Testis (tissue), 3 donors: ENCODE results near the gene UNC5B. TPM values are rescaled to one million over a fixed set of nuclear protein-coding genes. Genes with fewer than 3 reads are reported as not detected.

Experiments
- DNase-seq: peaks from one replicate; pipeline ENCODE4 v3.0.0-alpha.2; 2019
- H3K27ac ChIP-seq, 2 donors: fragments of 200-600 bp; sonication (generic); one replicate each; pipeline ENCODE4 v1.5.1; 2019
- H3K27me3 ChIP-seq: fragments of 200-600 bp; sonication (generic); one replicate; pipeline ENCODE4 v1.5.1; 2019
- H3K36me3 ChIP-seq: fragments of 200-600 bp; sonication (generic); one replicate; pipeline ENCODE4 v1.5.1; 2017; ENCODE audit warnings: low read depth; ENCODE audit errors: missing control alignments
- H3K4me1 ChIP-seq: fragments of 200-600 bp; sonication (generic); one replicate; pipeline ENCODE4 v1.5.1; 2019
- H3K4me3 ChIP-seq, 2 donors: fragments of 200-600 bp; sonication (generic); one replicate each; pipeline ENCODE4 v1.5.1; 2017 to 2019
- H3K9me3 ChIP-seq: fragments of 200-600 bp; sonication (generic); one replicate; pipeline ENCODE4 v1.5.1; 2017
- CTCF ChIP-seq, 3 experiments: fragments of 450-650 bp in 2 of 3; fragments of 200-600 bp in 1 of 3; sonication (generic) in 1 of 3; IDR thresholded peaks; one replicate each; pipeline ENCODE4 v1.5.1; 2016 to 2019; ENCODE audit warnings: antibody characterized with exemption in 3 of 3, mild to moderate bottlenecking in 2 of 3, moderate library complexity in 1 of 3
- POLR2A ChIP-seq: fragments of 450-650 bp; IDR thresholded peaks from one replicate; pipeline ENCODE4 v1.6.1; 2017; ENCODE audit warnings: antibody characterized with exemption, mild to moderate bottlenecking, moderate library complexity
- WGBS, 2 donors: methylation state at CpG; one replicate each; pipeline ENCODE4 v1.1.5; 2018; 5-methylcytosine and 5-hydroxymethylcytosine counted together
- intact Hi-C: fragments of 100-400 bp; cut with DNase I; formaldehyde crosslinking; loops from one replicate; pipeline ENCODE4 v1.15.1; 2023; ENCODE audit warnings: low total_unique reads
- polyA plus RNA-seq: library from polyadenylated mRNA; stranded (reverse); fragments of 350-450 nt; fragmentation: Illumina TruSeq; extraction: RNeasy Lipid Tissue Mini Kit (QIAGEN cat#74804); gene quantifications from one replicate; pipeline ENCODE4 v1.2.3, GENCODE V29; 2014; ENCODE audit warnings: low read depth, low replicate concordance; ENCODE audit not compliant: insufficient read depth
- total RNA-seq, 2 donors: library from RNA; depleted of rRNA; stranded (reverse); fragments of >200 nt; gene quantifications; one replicate each; pipeline ENCODE4 v1.2.3, GENCODE V29; 2016

The UNC5B gene
- total and polyA plus RNA-seq, 3 donors from 2014 or later: 14.8 to 44.4 (median 24.4) TPM

DNA sequence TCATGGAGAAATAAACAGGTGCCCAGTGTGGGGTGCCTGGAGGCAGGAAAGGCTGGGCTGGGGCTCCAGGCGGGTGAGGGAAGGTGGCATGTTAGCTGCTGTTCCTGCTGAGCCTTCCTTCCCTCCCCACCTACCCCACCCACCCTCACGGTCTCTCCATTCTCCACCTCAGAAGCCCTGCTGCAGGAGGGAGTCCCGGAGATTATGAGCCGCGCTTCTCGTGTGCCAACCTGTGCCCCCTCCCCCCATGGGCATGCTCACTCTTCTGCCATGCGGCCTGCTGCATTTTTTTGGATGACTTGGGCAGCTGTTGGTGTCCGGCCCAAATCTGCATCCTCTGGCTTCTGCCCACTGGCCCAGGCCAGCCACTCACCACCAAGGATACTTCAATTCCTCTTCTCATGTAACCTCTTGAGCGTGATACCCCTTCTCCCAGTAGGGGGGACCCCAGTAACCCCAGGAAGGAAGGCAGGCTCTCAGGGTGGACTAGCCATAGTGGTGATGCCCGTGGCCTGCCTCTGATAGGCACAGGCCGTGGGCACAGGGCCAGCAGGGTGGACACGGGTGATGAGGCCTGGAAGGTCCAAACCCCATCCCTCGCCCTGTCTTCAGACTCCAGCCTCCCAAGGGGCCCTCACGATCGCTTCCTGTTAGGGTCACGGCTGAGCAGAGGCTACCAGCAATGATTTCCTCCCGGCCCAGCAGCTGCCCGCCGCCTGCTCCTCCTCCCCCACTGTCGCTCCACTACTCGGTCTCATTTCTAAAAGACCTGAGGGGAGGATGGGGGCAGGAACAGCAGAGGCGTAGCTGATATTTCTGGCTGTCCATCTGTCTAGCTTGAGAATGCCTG, 27.8 kb downstream of the UNC5B start:
- no peak for DNase-seq
- Histone ChIP-seq H3K36me3 (no peaks in the 10 kb centered on the region), H3K4me1 (peaks cover 56% of the 10 kb centered on the region), H3K4me3 (no peak overlapping the region), H3K27me3 (no peaks in the 10 kb centered on the region), H3K9me3 (no peaks in the 10 kb centered on the region), H3K27ac (no peak overlapping the region)
- TF ChIP-seq CTCF (IDR thresholded peaks at IDR 0.05) (no peak), POLR2A (no peak)
- intact Hi-C loops: no loop called here
- WGBS, 2 donors: 64 to 79% methylated on average over 14 to 22 of the region's 22 CpGs

DNA sequence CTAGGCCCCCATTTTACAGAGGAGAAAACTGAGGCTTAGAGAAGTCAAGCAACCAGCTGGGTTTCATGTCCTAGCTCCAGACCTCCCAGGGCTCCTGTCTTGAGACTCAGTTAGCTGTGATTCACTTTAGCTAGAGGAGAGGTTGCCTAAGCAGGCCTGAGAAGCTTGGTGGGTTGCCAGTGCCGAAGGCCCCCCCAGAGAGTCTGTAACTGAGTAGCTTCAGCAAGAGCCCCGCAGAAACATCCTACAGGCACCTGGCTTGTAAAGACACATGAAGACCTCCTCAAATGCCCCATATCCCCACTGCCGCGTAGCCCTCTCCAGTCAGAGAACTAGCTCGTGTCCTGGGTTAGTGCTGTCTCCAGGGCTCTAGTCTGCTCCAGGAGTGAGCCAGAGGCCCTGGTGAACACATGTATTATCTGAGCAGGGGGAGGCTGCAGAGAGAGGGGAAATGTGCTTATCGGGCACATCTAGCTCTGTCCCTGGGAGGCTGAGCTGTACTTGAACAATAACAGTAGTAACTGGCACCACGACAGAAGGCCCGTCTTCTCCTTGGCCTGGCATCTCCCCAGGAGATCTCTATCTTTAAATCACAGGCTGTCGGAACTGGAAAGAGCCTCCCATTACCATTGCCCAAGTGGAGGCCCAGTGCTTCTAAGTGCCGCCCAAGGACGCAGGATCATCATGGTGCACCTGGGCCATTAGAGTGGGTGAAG, 28.9 kb downstream of the UNC5B start:
- WGBS, 2 donors: 50 to 52% methylated on average over 11 of the region's 11 CpGs

DNA sequence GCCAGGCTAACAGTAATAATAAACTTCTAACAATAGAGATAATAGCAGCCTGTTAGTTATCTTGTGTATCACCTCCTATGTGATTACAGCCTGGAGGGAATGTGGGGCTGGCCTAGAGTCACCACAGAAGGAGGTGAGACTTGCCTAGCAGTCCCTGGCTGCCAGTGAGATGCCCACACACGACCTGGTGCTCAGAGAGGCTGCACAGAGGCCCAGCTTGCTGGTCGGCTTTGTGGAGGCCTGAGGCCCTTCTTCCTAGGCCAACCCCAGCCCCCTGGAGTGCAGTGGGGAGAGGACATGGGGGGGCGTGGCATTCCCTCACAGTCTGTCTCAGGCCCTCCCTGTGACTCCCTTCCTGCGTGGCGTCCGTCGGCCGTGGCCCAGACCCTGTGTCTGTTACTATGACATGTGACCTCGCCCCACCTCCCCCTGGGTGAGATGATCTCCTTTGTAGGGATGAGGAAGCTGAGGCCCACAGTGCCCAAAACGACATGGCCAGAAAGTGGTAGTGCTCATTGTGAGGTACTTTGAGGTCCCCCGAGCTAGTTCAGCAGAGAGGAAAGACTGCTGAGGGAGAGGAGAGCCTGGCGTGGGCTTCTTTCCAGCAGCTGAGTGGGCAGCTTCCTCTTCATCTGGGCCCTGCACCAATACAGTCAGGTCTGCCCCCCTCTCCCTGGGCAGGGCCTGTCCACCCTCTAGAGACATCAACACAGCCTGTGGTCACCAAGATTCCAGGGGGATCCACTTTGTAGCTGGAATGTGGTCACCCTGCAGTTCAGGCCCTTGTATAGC, 29.7 kb downstream of the UNC5B start:
- DNase-seq: peak; percentile 68
- no peak for TF ChIP-seq POLR2A
- TF ChIP-seq CTCF (IDR thresholded peaks at IDR 0.05): no peak
- Histone ChIP-seq H3K4me3 (no peak overlapping the region), H3K27me3 (no peaks in the 10 kb centered on the region), H3K27ac (peak overlapping the region in 1 of 2 donors; percentile 28), H3K9me3 (no peaks in the 10 kb centered on the region), H3K36me3 (no peaks in the 10 kb centered on the region), H3K4me1 (peaks cover 59% of the 10 kb centered on the region)
- 50 to 63% methylated on average over 7 to 12 of the region's 12 CpGs for WGBS, 2 donors
- intact Hi-C loops: no loop called here

More for the DNA sequence above, 28.9 kb downstream of the UNC5B start:
- DNase-seq: peak; percentile 64
- Histone ChIP-seq H3K36me3 (no peaks in the 10 kb centered on the region), H3K27me3 (no peaks in the 10 kb centered on the region), H3K4me3 (no peak overlapping the region), H3K9me3 (no peaks in the 10 kb centered on the region), H3K4me1 (peaks cover 59% of the 10 kb centered on the region), H3K27ac (peak overlapping the region in 1 of 2 donors; percentile 28)
- TF ChIP-seq CTCF (IDR thresholded peaks at IDR 0.05) (no peak), POLR2A (no peak)
- intact Hi-C loops: no loop called here

- H3K27me3 ChIP-seq: no peaks in the 10 kb centered on the region
- 82 to 84% methylated on average over 6 to 13 of the region's 13 CpGs for whole genome bisulfite sequencing, 2 donors
- H3K4me1 ChIP-seq: peaks cover 59% of the 10 kb centered on the region
- no peak overlapping the region for H3K27ac ChIP-seq
- TF ChIP-seq CTCF (IDR thresholded peaks at IDR 0.05): no peak
- no peak for TF ChIP-seq POLR2A
- DNase-seq: no peak
- no peaks in the 10 kb centered on the region for H3K36me3 ChIP-seq
- no peaks in the 10 kb centered on the region for H3K9me3 ChIP-seq
- no peak overlapping the region for H3K4me3 ChIP-seq
- intact Hi-C loops: no loop called here
These were observed 30.2 kb downstream of the UNC5B start for GRCh38 chr10:71242622-71243009.
